ENCODE results near the gene RBBP7. TPM values are rescaled to one million over a fixed set of nuclear protein-coding genes. Genes with fewer than 3 reads are reported as not detected.

Gene RBBP7
- total and polyA plus RNA-seq, 2 of the 13 experiments (the other 11 are each of a cell fraction or from before 2014, with no cell fraction given), result 89.5 to 145 TPM

GRCh38 chrX:16843208-16843909, 26.8 kb downstream of the RBBP7 start:
- 100% methylated on average over 3 of the region's 3 CpGs for WGBS (ENCODE audit: low lambda C conversion rate)
- in situ Hi-C loops (cut with HindIII; ENCODE audit: extremely low pct_ligation_motif_present, low pct_unique_long_range_greater_than_20kb), result no loop called here
- H3K9ac ChIP-seq (ENCODE audit: insufficient read depth, low read depth, low read length), result no peak overlapping the region
- TF ChIP-seq TBX3 (IDR thresholded peaks at IDR 0.05; ENCODE audit: borderline replicate concordance), result no peak
- H2AFZ ChIP-seq (ENCODE audit: low read length), result no peak overlapping the region
- H3K36me3 ChIP-seq (replicated peaks in 1 of 2; ENCODE audit: control insufficient read depth in 1 of 2, insufficient read depth in 2 of 2, low read length in 2 of 2), result peaks cover 2 to 35% of the 10 kb centered on the region in 2 experiments; a peak in 3 of 5 replicates
- ChIA-PET CTCF (ENCODE audit: low intra/inter-chr PET ratio, low total read pairs) (no interaction called here), POLR2A (no interaction called here)
- no peak overlapping the region for H3K4me3 ChIP-seq (replicated peaks in 1 of 3; ENCODE audit: insufficient read depth in 1 of 3, low read depth in 2 of 3, low read length in 3 of 3)
- H3K4me1 ChIP-seq (ENCODE audit: insufficient read depth, low read length), result no peaks in the 10 kb centered on the region
- H3K4me2 ChIP-seq (ENCODE audit: low read depth, low read length), result no peak overlapping the region
- H3K79me2 ChIP-seq (ENCODE audit: insufficient read depth, low read length), result no peaks in the 10 kb centered on the region
- H4K20me1 ChIP-seq (ENCODE audit: insufficient read depth, low read length), result no peaks in the 10 kb centered on the region
- intact Hi-C loops (cut with micrococcal nuclease; ENCODE audit: unreplicated experiment), result no loop called here
- no peak overlapping the region for H3K27ac ChIP-seq (ENCODE audit: extremely low read length, insufficient read depth, low read length)
- H3K27me3 ChIP-seq (ENCODE audit: control insufficient read depth in 1 of 2, insufficient read depth in 2 of 2, low read length in 2 of 2), result no peaks in the 10 kb centered on the region
- no peak for DNase-seq (ENCODE audit: low spot score)
- no peaks in the 10 kb centered on the region for H3K9me3 ChIP-seq (ENCODE audit: low read length)
- no peak for FAIRE-seq
- BruUV-seq (replicated peaks), result no TSS peak
- no peak for ATAC-seq

DNA sequence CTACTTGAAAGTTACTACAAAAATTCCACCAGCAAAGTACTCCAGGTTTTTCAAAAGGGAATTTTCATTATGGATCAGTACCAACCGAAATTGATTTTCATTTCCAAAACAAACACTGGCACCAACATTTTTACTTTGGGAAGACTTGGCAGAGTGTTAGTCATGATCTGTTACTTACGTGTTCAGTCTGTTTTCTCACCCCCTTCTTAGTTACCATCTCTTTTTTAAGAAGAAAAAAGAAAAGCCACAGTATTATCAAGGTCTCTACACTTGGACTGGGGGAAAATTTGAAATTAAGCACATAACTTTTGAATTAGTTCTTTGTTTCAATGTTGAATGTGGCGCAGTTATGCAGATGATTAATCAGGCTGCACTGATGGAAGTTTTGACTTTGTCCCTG, 27.5 kb downstream of the RBBP7 start:
- CTCF ChIA-PET (ENCODE audit: low intra/inter-chr PET ratio, low total read pairs), result no interaction called here
- in situ Hi-C loops (cut with HindIII; ENCODE audit: extremely low pct_ligation_motif_present, low pct_unique_long_range_greater_than_20kb), result no loop called here
- TF ChIP-seq HOXA3 (CRISPR knock-in tag; IDR thresholded peaks at IDR 0.05), result no peak
- TF ChIP-seq NFAT5 (CRISPR knock-in tag; IDR thresholded peaks at IDR 0.05), result no peak
- TF ChIP-seq NFIC (IDR thresholded peaks at IDR 0.05; ENCODE audit: low read length), result no peak
- no peak for TF ChIP-seq IRF9 (CRISPR knock-in tag; IDR thresholded peaks at IDR 0.05; ENCODE audit: borderline replicate concordance)
- TF ChIP-seq, protein P1, sequence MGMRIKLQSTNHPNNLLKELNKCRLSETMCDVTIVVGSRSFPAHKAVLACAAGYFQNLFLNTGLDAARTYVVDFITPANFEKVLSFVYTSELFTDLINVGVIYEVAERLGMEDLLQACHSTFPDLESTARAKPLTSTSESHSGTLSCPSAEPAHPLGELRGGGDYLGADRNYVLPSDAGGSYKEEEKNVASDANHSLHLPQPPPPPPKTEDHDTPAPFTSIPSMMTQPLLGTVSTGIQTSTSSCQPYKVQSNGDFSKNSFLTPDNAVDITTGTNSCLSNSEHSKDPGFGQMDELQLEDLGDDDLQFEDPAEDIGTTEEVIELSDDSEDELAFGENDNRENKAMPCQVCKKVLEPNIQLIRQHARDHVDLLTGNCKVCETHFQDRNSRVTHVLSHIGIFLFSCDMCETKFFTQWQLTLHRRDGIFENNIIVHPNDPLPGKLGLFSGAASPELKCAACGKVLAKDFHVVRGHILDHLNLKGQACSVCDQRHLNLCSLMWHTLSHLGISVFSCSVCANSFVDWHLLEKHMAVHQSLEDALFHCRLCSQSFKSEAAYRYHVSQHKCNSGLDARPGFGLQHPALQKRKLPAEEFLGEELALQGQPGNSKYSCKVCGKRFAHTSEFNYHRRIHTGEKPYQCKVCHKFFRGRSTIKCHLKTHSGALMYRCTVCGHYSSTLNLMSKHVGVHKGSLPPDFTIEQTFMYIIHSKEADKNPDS (CRISPR knock-in tag; IDR thresholded peaks at IDR 0.05), result no peak
- no peak for TF ChIP-seq WIZ (CRISPR knock-in tag; IDR thresholded peaks at IDR 0.05)
- TF ChIP-seq KMT2B (CRISPR knock-in tag; IDR thresholded peaks at IDR 0.05), result no peak
- no peak for TF ChIP-seq ZSCAN20 (CRISPR knock-in tag; IDR thresholded peaks at IDR 0.05; ENCODE audit: borderline replicate concordance)
- TF ChIP-seq ZNF30 (CRISPR knock-in tag; IDR thresholded peaks at IDR 0.05), result no peak

More for the DNA sequence above, 27.5 kb downstream of the RBBP7 start:
- ATAC-seq (no peak), DNase-seq (ENCODE audit: low spot score) (no peak), FAIRE-seq (no peak)
- H3K9me3 ChIP-seq (ENCODE audit: low read length), result no peaks in the 10 kb centered on the region
- no peak overlapping the region for H3K27ac ChIP-seq (ENCODE audit: extremely low read length, insufficient read depth, low read length)
- no peaks in the 10 kb centered on the region for H3K27me3 ChIP-seq (ENCODE audit: control insufficient read depth in 1 of 2, insufficient read depth in 2 of 2, low read length in 2 of 2)
- BruUV-seq (replicated peaks), result no TSS peak
- H4K20me1 ChIP-seq (ENCODE audit: insufficient read depth, low read length), result no peaks in the 10 kb centered on the region
- intact Hi-C loops (cut with micrococcal nuclease; ENCODE audit: unreplicated experiment), result no loop called here
- H3K4me2 ChIP-seq (ENCODE audit: low read depth, low read length), result no peak overlapping the region
- H3K4me3 ChIP-seq (replicated peaks in 1 of 3; ENCODE audit: insufficient read depth in 1 of 3, low read depth in 2 of 3, low read length in 3 of 3), result no peak overlapping the region
- H2AFZ ChIP-seq (ENCODE audit: low read length), result no peak overlapping the region
- WGBS (ENCODE audit: low lambda C conversion rate), result 100% methylated on average over 3 of the region's 3 CpGs
- POLR2A ChIA-PET, result no interaction called here
- H3K9ac ChIP-seq (ENCODE audit: insufficient read depth, low read depth, low read length), result no peak overlapping the region
- H3K4me1 ChIP-seq (ENCODE audit: insufficient read depth, low read length), result no peaks in the 10 kb centered on the region
- peaks cover 2 to 39% of the 10 kb centered on the region in 2 experiments; a peak in 3 of 5 replicates for H3K36me3 ChIP-seq (replicated peaks in 1 of 2; ENCODE audit: control insufficient read depth in 1 of 2, insufficient read depth in 2 of 2, low read length in 2 of 2)
- H3K79me2 ChIP-seq (ENCODE audit: insufficient read depth, low read length), result no peaks in the 10 kb centered on the region

Measured in HepG2 (cell line).